Upper lobe of left lung (tissue), 4 donors: Measurements from ENCODE around the gene RDX.

Experiments
- POLR2A ChIP-seq, 4 donors: fragments of 450-650 bp; IDR thresholded peaks; one replicate each; pipeline ENCODE4 v1.5.1; 2016 to 2017; ENCODE audit warnings: antibody characterized with exemption in 4 of 4, mild to moderate bottlenecking in 2 of 4
- POLR2AphosphoS5 ChIP-seq, 2 donors: sonication (generic); formaldehyde crosslinking; IDR thresholded peaks; one replicate each; pipeline ENCODE4 v1.5.1; 2017; ENCODE audit warnings: antibody characterized with exemption in 2 of 2
- TF ChIP-seq, protein P1 (sequence below), 6 experiments: fragments of 450-650 bp in 4 of 6; fragments of 200-600 bp in 2 of 6; sonication (generic) in 2 of 6; IDR thresholded peaks; one replicate each; pipeline ENCODE4 v1.5.1; 2016 to 2019; ENCODE audit warnings: antibody characterized with exemption in 6 of 6

DNA sequence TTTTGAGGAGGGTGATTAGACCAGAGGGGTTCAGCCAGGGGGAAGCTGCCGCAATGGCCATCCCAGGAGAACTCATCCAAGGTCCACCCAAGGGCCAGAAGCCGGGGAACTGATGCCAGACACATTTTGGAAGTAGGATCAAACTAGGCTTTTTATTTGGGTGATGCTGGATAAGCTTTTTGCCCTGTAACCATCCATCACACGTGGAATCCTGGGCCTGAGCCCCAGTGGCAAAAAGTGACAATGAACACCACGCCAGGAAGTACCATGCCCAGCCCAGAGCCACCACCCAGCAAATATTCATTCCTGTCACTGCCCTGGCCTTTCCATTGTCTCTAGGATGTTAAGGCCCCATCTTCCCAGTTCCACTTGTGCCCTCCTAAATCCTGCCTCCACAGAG, 117.3 kb downstream of the RDX start:
- TF ChIP-seq POLR2A (IDR thresholded peaks at IDR 0.05) (no peak), POLR2AphosphoS5 (IDR thresholded peaks at IDR 0.05) (no peak)
- TF ChIP-seq, protein P1, sequence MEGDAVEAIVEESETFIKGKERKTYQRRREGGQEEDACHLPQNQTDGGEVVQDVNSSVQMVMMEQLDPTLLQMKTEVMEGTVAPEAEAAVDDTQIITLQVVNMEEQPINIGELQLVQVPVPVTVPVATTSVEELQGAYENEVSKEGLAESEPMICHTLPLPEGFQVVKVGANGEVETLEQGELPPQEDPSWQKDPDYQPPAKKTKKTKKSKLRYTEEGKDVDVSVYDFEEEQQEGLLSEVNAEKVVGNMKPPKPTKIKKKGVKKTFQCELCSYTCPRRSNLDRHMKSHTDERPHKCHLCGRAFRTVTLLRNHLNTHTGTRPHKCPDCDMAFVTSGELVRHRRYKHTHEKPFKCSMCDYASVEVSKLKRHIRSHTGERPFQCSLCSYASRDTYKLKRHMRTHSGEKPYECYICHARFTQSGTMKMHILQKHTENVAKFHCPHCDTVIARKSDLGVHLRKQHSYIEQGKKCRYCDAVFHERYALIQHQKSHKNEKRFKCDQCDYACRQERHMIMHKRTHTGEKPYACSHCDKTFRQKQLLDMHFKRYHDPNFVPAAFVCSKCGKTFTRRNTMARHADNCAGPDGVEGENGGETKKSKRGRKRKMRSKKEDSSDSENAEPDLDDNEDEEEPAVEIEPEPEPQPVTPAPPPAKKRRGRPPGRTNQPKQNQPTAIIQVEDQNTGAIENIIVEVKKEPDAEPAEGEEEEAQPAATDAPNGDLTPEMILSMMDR (IDR thresholded peaks at IDR 0.05) = no peak
